ENCODE results near the gene CYLD.

The CYLD gene

GRCh38 chr16:50740736-50741135 is 1.1 kb upstream of the CYLD start:
- no peak for DNase-seq (ENCODE audit: low spot score)

- no peak for DNase-seq (ENCODE audit: low spot score)
Observed at GRCh38 chr16:50741225-50741780, 583 bp upstream of the CYLD start.

- DNase-seq (ENCODE audit: low spot score) = no peak
Observed at GRCh38 chr16:50742576-50743200, 802 bp downstream of the CYLD start.

GRCh38 chr16:50743581-50744225 is 1.8 kb downstream of the CYLD start:
- no peak for DNase-seq (ENCODE audit: low spot score)

DNA sequence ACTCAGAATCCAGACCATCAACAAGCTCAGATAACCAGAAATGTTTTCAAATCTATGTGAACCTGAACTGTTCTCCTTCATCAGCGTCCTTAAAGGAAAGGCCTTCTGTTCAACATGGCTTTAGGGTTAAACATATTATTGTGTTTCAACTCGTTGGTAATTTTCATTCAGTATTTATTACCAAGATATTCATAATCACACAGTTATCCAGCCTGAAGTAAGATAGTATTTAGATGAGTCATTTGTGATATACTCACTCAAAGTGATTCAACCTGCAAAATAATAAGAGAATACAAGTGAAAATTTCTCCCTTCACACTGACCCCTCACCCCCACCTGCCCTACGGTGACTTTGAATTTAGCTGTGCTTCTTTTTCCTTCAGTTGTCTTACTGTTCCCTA is 3.0 kb downstream of the CYLD start:
- DNase-seq (ENCODE audit: low spot score) = no peak

- DNase-seq (ENCODE audit: low spot score) = no peak
Observed at GRCh38 chr16:50745940-50746339, 4.1 kb downstream of the CYLD start.

DNA sequence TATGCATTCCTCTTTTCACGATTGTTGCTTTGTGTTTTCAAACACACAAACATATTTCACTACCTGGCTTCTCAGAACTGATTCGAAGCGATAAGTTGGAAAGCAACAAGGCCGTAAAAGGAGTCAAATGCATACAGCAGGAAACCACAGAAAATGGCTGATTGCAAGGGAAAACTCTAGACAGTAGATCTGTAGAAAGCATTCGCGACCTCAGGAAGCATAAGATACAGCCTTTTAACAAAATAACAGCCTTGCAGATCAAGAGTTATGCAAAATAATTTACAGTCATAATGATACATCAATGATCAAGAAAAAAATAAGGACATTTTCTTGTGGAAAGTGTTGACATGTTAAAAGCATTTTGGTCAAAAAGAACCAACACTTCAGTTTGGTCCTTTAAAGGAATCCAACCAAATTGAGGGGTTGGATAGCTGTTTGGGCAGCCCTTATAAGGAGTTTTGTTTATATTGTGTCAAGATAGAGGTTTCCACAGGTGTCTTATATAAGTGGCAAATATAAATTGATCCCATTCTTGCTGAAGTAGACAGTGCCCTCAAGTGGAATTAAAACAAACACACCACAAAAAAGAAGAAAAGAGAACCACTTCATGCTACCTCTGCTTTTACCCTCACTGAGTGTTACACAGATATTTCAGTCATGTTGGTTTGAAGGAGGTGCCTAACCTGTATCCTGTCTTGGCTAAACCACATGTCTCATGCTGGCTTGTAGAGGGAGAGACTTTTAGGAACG is 5.5 kb downstream of the CYLD start:
- no peak for DNase-seq (ENCODE audit: low spot score)

DNA sequence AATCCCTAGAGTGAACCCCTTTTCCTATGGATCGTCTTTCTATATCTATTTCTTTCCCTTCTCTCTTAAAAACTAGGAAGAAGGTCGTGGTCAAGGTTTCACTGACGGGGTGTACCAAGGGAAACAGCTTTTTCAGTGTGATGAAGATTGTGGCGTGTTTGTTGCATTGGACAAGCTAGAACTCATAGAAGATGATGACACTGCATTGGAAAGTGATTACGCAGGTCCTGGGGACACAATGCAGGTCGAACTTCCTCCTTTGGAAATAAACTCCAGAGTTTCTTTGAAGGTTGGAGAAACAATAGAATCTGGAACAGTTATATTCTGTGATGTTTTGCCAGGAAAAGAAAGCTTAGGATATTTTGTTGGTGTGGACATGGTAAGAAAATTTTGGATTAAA is 9.6 kb downstream of the CYLD start:
- DNase-seq (ENCODE audit: low spot score) = no peak

DNA sequence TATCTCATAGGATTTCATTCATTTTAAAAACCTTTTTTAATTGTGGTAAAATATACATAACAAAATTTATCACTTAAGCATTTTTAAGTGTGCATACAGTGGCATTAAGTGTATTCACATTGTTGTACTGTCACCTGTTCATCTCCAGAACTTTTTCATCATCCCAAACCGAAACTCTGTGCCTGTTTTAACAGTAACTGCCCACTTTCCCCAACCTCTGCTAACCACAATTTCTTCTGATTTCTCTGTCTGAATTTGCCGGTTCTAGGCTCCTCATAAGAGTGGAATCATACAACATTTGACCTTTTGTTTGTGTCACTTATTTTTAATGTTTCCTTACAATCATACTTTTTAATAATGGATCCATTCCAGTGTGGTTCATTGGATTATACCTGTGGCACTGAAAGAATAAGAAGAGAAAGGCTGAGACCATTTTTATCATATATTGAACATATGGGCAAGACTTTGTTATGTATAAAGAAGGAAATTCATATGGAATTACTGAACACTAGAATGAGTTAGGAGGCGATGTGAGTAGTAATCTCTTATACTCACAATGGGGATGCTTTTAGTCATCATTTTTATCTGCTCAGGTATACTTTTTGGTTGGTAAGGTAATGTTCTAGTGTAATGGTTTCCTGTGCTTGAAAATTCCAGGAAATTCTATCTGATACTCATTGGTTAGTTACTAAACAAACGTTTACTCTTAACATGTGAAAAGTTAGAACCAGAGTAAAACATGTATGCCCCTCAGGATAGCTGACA is 10.8 kb downstream of the CYLD start:
- DNase-seq (ENCODE audit: low spot score) = no peak

- DNase-seq (ENCODE audit: low spot score) = no peak
Observed at GRCh38 chr16:50756473-50756872, 14.6 kb downstream of the CYLD start.

DNA sequence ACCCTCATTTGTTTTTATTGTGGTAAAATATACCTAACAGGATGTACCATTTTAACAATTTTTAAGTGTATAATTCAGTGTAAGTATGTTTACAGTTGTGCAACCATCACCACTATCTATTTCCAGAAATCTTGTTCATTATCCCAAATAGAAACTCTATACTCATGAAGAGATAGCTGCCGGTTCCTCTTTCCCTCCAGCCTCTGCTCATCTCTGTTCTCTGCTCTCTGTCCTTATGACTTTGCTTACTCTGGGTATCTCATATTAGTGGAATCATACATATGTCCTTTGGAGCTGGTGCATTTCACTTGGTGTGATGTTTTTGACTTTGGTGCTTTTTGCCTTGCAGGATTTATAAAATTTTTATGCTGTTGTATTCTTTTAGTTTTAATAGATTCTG is 19.4 kb downstream of the CYLD start:
- no peak for DNase-seq (ENCODE audit: low spot score)

DNA sequence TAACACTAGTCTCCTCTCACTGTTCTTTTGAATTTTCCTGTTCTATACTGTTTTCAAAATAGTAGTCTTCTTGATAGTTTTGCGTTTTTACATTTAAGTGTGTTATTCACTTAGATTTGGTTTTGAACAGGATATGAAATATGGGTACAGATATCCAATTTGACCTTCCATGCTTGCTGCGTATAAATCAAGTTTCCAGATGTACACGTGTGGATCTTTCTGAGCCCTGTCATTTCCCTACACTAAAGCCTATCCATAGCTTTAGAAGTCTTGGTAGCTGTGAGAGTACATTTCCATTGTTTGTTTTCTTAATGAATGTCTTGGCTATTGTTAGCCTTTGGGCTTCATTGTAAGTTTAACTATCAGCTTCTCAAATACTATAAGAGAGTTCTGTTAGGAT is 20.4 kb downstream of the CYLD start:
- no peak for DNase-seq (ENCODE audit: low spot score)

DNA sequence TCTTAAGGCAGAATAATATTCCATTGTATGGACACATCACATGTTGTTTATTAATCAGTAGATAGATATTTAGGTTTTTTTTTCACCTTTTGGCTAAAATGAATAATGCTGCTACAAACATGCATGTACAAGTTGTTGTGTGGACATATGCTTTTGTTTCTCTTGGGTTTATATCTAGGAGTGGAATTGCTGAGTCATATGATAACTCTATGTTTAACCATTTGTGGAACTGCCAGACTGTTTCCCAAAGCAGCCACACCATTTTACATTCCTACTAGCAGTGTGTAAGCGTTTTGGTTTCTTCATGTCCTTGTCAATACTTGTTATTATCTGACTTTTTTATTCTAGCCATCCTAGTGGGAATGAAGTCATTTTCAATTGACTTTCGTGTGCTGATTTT is 21.3 kb downstream of the CYLD start:
- DNase-seq (ENCODE audit: low spot score) = no peak

DNA sequence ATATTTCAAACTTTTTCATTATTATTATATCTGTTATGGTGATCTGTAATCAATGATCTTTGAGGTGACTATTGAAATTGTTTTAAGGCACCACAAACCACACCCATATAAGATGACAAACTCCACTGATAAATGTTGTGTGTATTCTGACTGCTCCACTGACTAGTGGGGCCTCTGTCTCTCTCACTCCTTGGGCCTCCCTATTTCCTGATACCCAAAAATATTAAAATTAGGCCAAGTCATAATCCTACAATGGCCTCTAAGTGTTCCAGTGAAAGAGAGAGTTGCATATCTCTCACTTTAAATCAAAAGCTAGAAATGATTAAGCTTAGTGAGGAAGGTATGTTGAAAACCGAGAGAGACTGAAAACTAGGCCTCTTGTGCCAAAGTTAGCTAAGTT is 23.4 kb downstream of the CYLD start:
- DNase-seq (ENCODE audit: low spot score) = no peak

DNA sequence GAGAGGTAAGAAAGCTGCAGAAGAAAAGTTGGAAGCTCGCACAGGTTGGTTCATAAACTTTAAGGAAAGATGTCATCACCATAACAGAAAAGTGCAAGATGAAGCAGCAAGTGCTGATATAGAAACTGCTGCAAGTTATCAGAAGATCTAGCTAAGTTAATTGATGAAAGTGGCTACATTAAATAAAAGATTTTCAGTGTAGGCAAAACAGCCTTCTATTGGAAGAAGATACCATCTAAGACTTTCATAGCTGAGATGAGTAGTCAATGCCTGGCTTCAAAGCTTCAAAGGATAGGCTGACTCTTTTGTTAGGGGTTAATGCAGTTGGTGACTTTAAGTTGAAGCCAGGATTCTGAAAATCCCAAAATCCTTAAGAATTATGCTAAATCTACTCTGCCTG is 24.0 kb downstream of the CYLD start:
- DNase-seq (ENCODE audit: low spot score) = no peak

DNA sequence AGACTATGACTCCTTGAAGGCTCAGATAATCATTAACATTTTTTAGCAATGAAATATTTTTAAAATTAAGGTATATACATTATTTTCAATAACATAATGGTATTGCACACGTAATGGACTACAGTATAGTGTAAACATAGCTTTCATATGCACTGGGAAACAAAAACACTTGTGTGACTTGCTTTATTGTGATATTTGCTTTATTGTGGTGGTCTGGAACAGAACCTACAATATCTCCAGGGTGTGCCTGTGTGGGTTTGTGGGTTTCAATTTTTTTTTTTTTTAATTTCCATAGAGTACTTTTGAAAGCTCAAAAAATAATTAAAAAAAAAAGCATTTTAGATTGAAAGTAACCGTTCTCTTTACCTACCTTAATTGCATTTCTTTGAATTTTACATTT is 25.3 kb downstream of the CYLD start:
- no peak for DNase-seq (ENCODE audit: low spot score)

GRCh38 chr16:50771366-50771765 is 29.5 kb downstream of the CYLD start:
- no peak for DNase-seq (ENCODE audit: low spot score)

- no peak for DNase-seq (ENCODE audit: low spot score)
Observed at GRCh38 chr16:50774405-50774804, 32.5 kb downstream of the CYLD start.

- DNase-seq (ENCODE audit: low spot score) = no peak
Observed at GRCh38 chr16:50774960-50775359, 33.1 kb downstream of the CYLD start.

DNA sequence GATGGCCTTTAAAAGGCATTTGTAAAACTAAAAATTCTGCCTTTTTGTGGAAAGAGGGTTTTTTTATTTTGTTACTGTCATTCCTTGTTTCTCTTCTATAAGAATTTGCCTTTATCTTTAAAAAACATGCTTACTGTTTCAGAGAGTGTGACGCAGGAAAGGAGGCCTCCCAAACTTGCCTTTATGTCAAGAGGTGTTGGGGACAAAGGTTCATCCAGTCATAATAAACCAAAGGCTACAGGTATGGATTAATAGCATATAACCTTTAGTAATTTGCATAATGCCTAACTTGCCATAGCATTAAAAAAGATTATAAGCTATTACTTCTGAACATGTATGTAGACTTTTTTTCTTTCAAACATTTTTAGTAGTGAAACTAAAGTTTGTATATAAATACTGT is 34.2 kb downstream of the CYLD start:
- no peak for DNase-seq (ENCODE audit: low spot score)

DNA sequence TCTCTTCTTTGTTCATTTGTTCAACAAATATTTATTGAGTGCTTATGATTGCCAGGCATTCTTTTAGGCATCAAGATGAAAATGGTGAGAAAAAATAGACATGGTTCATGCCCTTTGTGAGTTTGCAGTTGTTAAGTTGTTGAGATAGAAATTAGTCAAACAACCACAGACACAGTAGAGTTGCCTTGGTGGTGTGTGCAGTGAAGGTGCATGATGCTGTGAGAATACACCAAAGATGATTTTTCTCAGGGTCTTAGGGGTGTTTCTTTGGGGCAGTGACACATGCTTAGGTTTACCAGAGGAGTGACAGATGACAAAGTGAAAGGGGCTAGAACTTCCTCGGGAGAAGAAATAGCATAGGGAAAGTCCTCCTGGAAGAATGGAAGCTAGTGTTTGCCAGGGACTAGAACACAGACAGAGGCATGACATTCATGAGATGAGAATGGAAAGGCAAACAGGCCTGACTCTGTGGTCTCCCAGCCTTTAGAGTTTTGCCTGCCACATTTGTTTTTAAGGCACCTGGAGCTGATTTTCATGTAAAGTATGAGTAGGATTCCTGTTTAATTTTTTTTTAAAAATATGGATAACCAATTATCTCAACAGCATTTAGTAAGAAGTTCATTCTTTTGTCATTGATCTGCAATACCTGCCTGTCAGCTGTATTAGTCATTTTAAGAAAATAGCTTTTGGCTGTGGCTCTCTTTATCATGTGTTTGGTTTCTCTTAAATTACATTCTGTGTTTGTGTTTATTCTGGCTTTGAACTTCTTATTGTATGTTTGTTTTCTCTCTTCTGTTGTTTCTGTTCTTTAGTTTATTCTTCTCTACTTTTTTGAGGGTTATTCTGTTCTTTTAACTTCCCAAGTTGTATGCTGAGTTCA is 36.6 kb downstream of the CYLD start:
- no peak for DNase-seq (ENCODE audit: low spot score)

Data from HuH-7 (cell line).